ENCODE results near the gene NFATC1. TPM values are rescaled to one million over a fixed set of nuclear protein-coding genes. Genes with fewer than 3 reads are reported as not detected.

NFATC1 gene
- total RNA-seq, 4 donors from 2014 or later = 7.1 to 74.7 (median 28.4) TPM

DNA sequence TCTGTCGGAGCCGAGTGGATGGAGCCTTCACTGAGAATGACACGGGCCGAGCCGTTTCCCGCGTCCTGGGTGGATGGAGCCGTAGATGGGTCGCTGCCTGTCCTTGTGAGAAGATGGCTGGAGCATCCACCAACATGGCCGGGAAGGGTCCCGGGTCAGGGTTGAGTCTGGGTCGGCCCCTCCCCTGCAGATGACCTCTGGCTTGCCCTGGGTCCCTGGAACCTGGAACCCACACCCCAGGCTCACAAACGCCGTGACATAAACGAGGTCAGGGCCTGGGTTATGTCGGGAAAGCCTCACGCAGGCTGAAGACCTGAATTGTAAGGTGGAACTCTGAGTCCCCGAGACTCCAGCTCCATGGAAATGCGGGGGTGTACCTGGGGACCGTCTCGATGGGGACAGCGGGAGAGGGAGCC is 94.9 kb downstream of the NFATC1 start:
- intact Hi-C loops (cut with DNase I; ENCODE audit: low total_unique reads) = no loop called here
- Histone ChIP-seq H3K4me1 (peaks cover 7 to 13% of the 10 kb centered on the region in 2 donors), H3K27ac (no peak overlapping the region), H3K27me3 (no peaks in the 10 kb centered on the region), H3K9me3 (no peaks in the 10 kb centered on the region), H3K4me3 (no peak overlapping the region), H3K36me3 (peaks cover 0 to 10% of the 10 kb centered on the region in 2 donors)
- DNase-seq (no peak), ATAC-seq (no peak)
- in situ Hi-C loops (cut with MboI; ENCODE audit: low sequenced_read_pairs in 4 of 4) = no loop called here
- TF ChIP-seq, protein P1, sequence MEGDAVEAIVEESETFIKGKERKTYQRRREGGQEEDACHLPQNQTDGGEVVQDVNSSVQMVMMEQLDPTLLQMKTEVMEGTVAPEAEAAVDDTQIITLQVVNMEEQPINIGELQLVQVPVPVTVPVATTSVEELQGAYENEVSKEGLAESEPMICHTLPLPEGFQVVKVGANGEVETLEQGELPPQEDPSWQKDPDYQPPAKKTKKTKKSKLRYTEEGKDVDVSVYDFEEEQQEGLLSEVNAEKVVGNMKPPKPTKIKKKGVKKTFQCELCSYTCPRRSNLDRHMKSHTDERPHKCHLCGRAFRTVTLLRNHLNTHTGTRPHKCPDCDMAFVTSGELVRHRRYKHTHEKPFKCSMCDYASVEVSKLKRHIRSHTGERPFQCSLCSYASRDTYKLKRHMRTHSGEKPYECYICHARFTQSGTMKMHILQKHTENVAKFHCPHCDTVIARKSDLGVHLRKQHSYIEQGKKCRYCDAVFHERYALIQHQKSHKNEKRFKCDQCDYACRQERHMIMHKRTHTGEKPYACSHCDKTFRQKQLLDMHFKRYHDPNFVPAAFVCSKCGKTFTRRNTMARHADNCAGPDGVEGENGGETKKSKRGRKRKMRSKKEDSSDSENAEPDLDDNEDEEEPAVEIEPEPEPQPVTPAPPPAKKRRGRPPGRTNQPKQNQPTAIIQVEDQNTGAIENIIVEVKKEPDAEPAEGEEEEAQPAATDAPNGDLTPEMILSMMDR (IDR thresholded peaks at IDR 0.05 in 4 of 5, conservative IDR thresholded peaks at IDR 0.05 in 1 of 5) = no peak
- no peak for TF ChIP-seq POLR2A (IDR thresholded peaks at IDR 0.05)

DNA sequence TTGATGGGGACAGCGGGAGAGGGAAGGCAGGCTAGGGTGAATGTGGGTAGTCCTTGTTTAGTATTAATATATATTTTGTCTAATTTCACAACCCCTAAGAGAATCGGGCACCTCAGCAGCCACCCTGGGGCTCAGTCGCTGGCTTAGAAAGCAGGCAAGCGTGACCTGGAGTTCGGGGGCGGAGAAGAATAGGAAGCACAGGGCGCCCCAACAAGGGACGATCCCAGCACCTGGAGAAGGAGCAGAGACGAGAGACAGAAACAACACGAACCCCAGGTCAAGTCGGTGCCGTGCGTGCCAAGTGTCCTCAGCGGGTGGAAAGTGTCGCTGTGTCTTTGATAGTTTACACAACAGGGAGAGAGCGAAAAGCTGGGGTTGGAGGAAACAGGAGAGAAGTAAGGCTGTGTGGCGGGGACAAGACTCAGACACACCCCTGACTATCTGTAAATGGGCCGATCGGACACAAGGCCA is 95.4 kb downstream of the NFATC1 start:
- Histone ChIP-seq H3K9me3 (no peaks in the 10 kb centered on the region), H3K27ac (no peak overlapping the region), H3K36me3 (peaks cover 0 to 10% of the 10 kb centered on the region in 2 donors), H3K4me3 (no peak overlapping the region), H3K4me1 (peaks cover 3 to 8% of the 10 kb centered on the region in 2 donors), H3K27me3 (no peaks in the 10 kb centered on the region)
- in situ Hi-C loops (cut with MboI; ENCODE audit: low sequenced_read_pairs in 4 of 4) = no loop called here
- no peak for DNase-seq
- intact Hi-C loops (cut with DNase I; ENCODE audit: low total_unique reads) = no loop called here
- TF ChIP-seq, protein P1 (IDR thresholded peaks at IDR 0.05 in 4 of 5, conservative IDR thresholded peaks at IDR 0.05 in 1 of 5) = no peak
- no peak for TF ChIP-seq POLR2A (IDR thresholded peaks at IDR 0.05)
- ATAC-seq = no peak

DNA sequence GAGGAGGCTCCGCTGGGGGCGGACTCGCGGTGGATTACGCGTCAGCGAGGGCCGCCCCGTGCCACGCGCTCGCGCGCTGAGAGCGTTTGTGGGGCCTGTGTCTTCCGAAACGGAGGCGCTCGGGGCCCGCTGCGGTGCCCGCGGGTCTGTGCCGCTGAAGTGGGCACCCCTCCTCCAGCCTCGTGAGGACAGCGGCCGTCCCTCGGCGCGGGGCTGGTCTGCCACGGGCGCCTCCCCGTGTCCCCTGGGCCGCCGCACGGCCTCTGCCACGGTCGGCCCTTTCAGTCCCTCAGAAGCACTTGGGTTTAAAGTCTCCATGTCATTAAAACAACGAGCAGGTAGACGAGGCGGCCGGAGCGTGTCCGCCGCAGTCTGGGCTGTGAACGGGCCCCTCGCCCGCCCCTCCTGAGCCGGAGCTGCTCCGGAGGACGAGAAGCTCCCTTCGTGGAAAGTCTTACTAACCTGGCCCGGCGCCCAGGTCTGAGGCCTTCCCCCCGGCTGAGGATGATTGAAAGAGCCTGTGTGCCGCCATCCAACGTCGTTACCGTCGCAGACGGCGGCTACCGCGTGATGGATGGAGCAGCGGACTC is 97.6 kb downstream of the NFATC1 start:
- Histone ChIP-seq H3K4me1 (no peaks in the 10 kb centered on the region), H3K27me3 (no peaks in the 10 kb centered on the region), H3K27ac (no peak overlapping the region), H3K9me3 (no peaks in the 10 kb centered on the region), H3K4me3 (no peak overlapping the region), H3K36me3 (no peaks in the 10 kb centered on the region)
- TF ChIP-seq, protein P1 (IDR thresholded peaks at IDR 0.05 in 4 of 5, conservative IDR thresholded peaks at IDR 0.05 in 1 of 5) = no peak
- intact Hi-C loops (cut with DNase I; ENCODE audit: low total_unique reads) = no loop called here
- DNase-seq = peak in 1 of 2 donors; percentile 9
- in situ Hi-C loops (cut with MboI; ENCODE audit: low sequenced_read_pairs in 4 of 4) = no loop called here
- no peak for ATAC-seq

DNA sequence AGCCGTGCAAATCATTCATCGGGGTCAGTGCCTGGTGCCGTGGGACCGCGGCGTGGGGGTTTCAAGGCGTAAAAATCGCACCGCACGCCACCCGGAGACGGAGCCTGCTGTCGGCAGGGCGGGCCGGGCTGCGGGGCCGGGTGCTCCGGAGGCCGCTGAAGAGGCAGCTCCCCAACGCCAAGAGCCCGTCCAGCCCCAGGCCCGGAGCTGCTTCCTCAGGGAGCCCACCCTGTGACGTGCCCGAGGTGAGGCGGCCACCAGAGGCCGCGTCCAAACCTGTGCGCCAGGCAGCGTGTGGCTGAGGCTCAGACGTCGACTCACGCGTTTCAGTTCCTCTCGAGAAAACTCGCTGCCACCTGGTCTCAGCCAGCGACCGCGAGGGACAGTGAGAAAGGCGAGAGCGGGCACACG is 98.1 kb downstream of the NFATC1 start:
- no peaks in the 10 kb centered on the region for H3K9me3 ChIP-seq
- H3K4me3 ChIP-seq = no peak overlapping the region
- intact Hi-C loops (cut with DNase I; ENCODE audit: low total_unique reads) (no loop called here), in situ Hi-C loops (cut with MboI; ENCODE audit: low sequenced_read_pairs in 4 of 4) (no loop called here)
- TF ChIP-seq, protein P1 (IDR thresholded peaks at IDR 0.05 in 4 of 5, conservative IDR thresholded peaks at IDR 0.05 in 1 of 5) = no peak
- no peak for TF ChIP-seq POLR2A (IDR thresholded peaks at IDR 0.05)
- no peaks in the 10 kb centered on the region for H3K4me1 ChIP-seq
- H3K27me3 ChIP-seq = no peaks in the 10 kb centered on the region
- H3K27ac ChIP-seq = no peak overlapping the region
- DNase-seq (no peak), ATAC-seq (no peak)
- H3K36me3 ChIP-seq = no peaks in the 10 kb centered on the region

DNA sequence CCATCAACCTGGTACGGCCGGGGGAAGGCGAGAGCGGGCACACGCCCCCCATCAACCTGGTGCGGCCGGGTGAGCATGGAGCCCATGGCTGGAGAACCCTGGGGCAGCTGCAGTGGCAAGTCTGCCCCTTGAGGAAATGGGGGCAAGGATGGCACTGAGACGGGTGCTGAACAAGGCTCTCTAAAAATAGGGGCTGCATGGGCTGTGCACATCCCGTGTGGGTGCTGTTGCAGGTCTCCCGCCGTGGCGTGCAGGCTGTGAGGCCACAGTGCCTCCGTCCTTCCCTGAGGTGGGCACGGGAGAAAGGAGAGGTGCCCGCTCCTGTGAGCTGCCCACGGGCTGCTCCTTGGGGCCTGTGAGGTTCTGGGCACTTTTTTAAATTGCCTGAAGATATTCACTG is 99.2 kb downstream of the NFATC1 start:
- Histone ChIP-seq H3K4me1 (no peaks in the 10 kb centered on the region), H3K9me3 (no peaks in the 10 kb centered on the region), H3K27me3 (no peaks in the 10 kb centered on the region), H3K36me3 (no peaks in the 10 kb centered on the region), H3K27ac (no peak overlapping the region), H3K4me3 (no peak overlapping the region)
- no peak for DNase-seq
- in situ Hi-C loops (cut with MboI; ENCODE audit: low sequenced_read_pairs in 4 of 4) = no loop called here
- no peak for ATAC-seq
- intact Hi-C loops (cut with DNase I; ENCODE audit: low total_unique reads) = no loop called here
- no peak for TF ChIP-seq POLR2A (IDR thresholded peaks at IDR 0.05)
- TF ChIP-seq, protein P1 (IDR thresholded peaks at IDR 0.05 in 4 of 5, conservative IDR thresholded peaks at IDR 0.05 in 1 of 5) = no peak
